ENCODE data around the gene PIGR. TPM values are rescaled to one million over a fixed set of nuclear protein-coding genes. Genes with fewer than 3 reads are reported as not detected.

Gene PIGR
- total and polyA plus RNA-seq, 10 of the 15 experiments (the other 5 are each of a cell fraction or from before 2014, with no cell fraction given) = 0.96 to 7.6 (median 1.8) TPM

DNA sequence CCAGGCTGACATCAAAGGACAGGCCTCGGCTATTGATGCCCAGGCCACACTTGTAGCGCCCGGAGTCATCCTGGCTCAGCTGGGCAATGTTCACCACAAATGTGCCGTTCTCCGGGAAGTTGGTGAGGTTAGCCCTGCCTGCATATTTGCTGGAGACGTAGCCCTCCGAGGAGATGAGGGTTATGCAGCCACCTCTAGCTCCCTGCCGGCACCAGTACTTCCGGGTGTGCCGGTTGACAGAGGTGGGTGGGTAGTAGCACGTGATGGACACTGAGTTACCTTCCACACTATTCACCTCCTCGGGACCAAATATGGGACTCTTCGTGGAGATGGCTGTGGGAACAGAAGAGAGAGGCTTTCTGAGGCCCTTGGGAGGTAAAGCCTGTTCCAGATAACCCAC is 7.1 kb downstream of the PIGR start:
- ChIA-PET CTCF (interaction anchor here (0.9 to 10.4 kb wide), 7 partner anchors 8 to 41 kb away, joined by 3 to 314 read pairs (median 5); no protein-coding TSS in a partner anchor), RAD21 (ENCODE audit: unreplicated experiment) (interaction anchor here (1.6 kb wide), 1 partner anchor 43 kb away, joined by 3 read pairs; no protein-coding TSS in a partner anchor), POLR2A (interaction anchor here (1.2 to 1.3 kb wide), 2 partner anchors 9 to 13 kb away, joined by 3 to 4 read pairs; no protein-coding TSS in a partner anchor), SMC1A (ENCODE audit: uncharacterized antibody, unreplicated experiment) (interaction anchor here (1.0 to 1.5 kb wide), 5 partner anchors 27 to 74 kb away, joined by 3 to 6 read pairs (median 3); partner anchors contain the start of genes FCAMR and IL20)
- in situ Hi-C loops (cut with MboI) = no loop called here
- BruUV-seq (replicated peaks) = no TSS peak
- Histone ChIP-seq H3K36me3 (ENCODE audit: control insufficient read depth in 2 of 2, insufficient read depth in 2 of 2, low read length in 1 of 2) (no peaks in the 10 kb centered on the region), H2AFZ (ENCODE audit: control insufficient read depth, low read depth, low read length) (no peak overlapping the region), H3K27me3 (replicated peaks in 1 of 2; ENCODE audit: control insufficient read depth in 2 of 2, insufficient read depth in 2 of 2, low read length in 1 of 2) (no peaks in the 10 kb centered on the region), H3K4me1 (ENCODE audit: control insufficient read depth, insufficient read depth, low read length) (no peaks in the 10 kb centered on the region), H3K79me2 (ENCODE audit: control insufficient read depth, insufficient read depth, low read length) (no peaks in the 10 kb centered on the region), H3K9ac (ENCODE audit: control insufficient read depth, insufficient read depth, low read length) (no peak overlapping the region), H3K4me3 (no peak overlapping the region), H3K27ac (ENCODE audit: control insufficient read depth, insufficient read depth) (no peak overlapping the region), H3K9me3 (replicated peaks; ENCODE audit: control insufficient read depth, insufficient read depth, low read length) (no peaks in the 10 kb centered on the region), H4K20me1 (ENCODE audit: control insufficient read depth, insufficient read depth) (no peaks in the 10 kb centered on the region), H3K4me2 (ENCODE audit: control insufficient read depth, insufficient read depth) (no peak overlapping the region)
- ATAC-seq (no peak), FAIRE-seq (no peak), DNase-seq (ENCODE audit: low read depth, low spot score) (no peak)
- intact Hi-C loops (cut with micrococcal nuclease; ENCODE audit: unreplicated experiment) = no loop called here
- TF ChIP-seq TARDBP (IDR thresholded peaks at IDR 0.05; ENCODE audit: borderline replicate concordance) = no peak
- no peak for TF ChIP-seq TCF12 (IDR thresholded peaks at IDR 0.05; ENCODE audit: low read depth, low read length)
- TF ChIP-seq DPF2 (IDR thresholded peaks at IDR 0.05) = no peak
- TF ChIP-seq, protein P1, sequence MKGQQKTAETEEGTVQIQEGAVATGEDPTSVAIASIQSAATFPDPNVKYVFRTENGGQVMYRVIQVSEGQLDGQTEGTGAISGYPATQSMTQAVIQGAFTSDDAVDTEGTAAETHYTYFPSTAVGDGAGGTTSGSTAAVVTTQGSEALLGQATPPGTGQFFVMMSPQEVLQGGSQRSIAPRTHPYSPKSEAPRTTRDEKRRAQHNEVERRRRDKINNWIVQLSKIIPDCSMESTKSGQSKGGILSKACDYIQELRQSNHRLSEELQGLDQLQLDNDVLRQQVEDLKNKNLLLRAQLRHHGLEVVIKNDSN (IDR thresholded peaks at IDR 0.05; ENCODE audit: borderline replicate concordance, extremely low read length, insufficient read depth, low read depth, low read length) = no peak
- 79% methylated on average over 13 of the region's 13 CpGs for WGBS (ENCODE audit: insufficient coverage, insufficient replicate concordance, low lambda C conversion rate, missing lambda C conversion rate)

DNA sequence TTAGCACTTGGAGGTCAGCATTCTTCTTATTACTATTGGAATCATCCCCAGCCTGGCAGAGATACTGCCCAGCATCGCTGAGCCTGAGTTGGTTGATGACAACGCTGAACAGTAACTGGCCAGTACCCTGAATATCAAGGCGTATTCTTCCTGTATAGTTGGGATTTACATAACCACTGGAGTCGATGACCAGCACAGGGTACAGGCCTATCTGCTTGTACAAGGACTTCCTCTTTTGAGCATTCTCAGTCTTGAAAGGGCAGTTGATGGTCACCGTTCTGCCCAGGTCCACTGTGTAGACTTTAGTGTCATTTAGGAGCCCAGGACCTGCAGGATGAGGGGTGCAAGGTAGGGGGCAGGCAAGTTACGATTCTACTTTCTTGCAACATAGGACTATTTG is 8.8 kb downstream of the PIGR start:
- Histone ChIP-seq H2AFZ (ENCODE audit: control insufficient read depth, low read depth, low read length) (no peak overlapping the region), H4K20me1 (ENCODE audit: control insufficient read depth, insufficient read depth) (no peaks in the 10 kb centered on the region), H3K4me1 (ENCODE audit: control insufficient read depth, insufficient read depth, low read length) (peaks cover 8% of the 10 kb centered on the region), H3K4me2 (ENCODE audit: control insufficient read depth, insufficient read depth) (no peak overlapping the region), H3K4me3 (no peak overlapping the region), H3K9ac (ENCODE audit: control insufficient read depth, insufficient read depth, low read length) (no peak overlapping the region), H3K27me3 (replicated peaks in 1 of 2; ENCODE audit: control insufficient read depth in 2 of 2, insufficient read depth in 2 of 2, low read length in 1 of 2) (no peaks in the 10 kb centered on the region), H3K36me3 (ENCODE audit: control insufficient read depth in 2 of 2, insufficient read depth in 2 of 2, low read length in 1 of 2) (no peaks in the 10 kb centered on the region), H3K9me3 (replicated peaks; ENCODE audit: control insufficient read depth, insufficient read depth, low read length) (no peaks in the 10 kb centered on the region), H3K79me2 (ENCODE audit: control insufficient read depth, insufficient read depth, low read length) (no peaks in the 10 kb centered on the region), H3K27ac (ENCODE audit: control insufficient read depth, insufficient read depth) (no peak overlapping the region)
- FAIRE-seq = no peak
- POLR2A ChIA-PET = interaction anchor here (13.3 kb wide), 1 partner anchor 21 kb away, joined by 222 read pairs; the partner anchor contains the start of gene FCMR
- TF ChIP-seq JUNB (IDR thresholded peaks at IDR 0.05) (no peak), ZBTB11 (CRISPR knock-in tag; IDR thresholded peaks at IDR 0.05) (no peak), CBFB (IDR thresholded peaks at IDR 0.05; ENCODE audit: low read depth) (no peak), IKZF2 (IDR thresholded peaks at IDR 0.05) (no peak), SPI1 (IDR thresholded peaks at IDR 0.05; ENCODE audit: borderline replicate concordance, insufficient read depth, low read depth, low read length) (peak; percentile 56; the same call in 1 of the 2 replicates), RCOR1 (conservative IDR thresholded peaks at IDR 0.05; ENCODE audit: low read depth, low read length) (no peak)
- DNase-seq (ENCODE audit: low read depth, low spot score) = no peak
- in situ Hi-C loops (cut with MboI) = no loop called here
- no TSS peak for BruUV-seq (replicated peaks)
- 66% methylated on average over 6 of the region's 6 CpGs for whole genome bisulfite sequencing (ENCODE audit: insufficient coverage, insufficient replicate concordance, low lambda C conversion rate, missing lambda C conversion rate)
- SMC1A ChIA-PET (ENCODE audit: uncharacterized antibody, unreplicated experiment) = interaction anchor here (1.4 to 8.5 kb wide), 2 partner anchors 29 to 46 kb away, joined by 3 to 148 read pairs; no protein-coding TSS in a partner anchor
- RAD21 ChIA-PET (ENCODE audit: unreplicated experiment) = interaction anchor here (0.6 to 13.5 kb wide), 4 partner anchors 20 to 203 kb away, joined by 3 to 371 read pairs (median 98); partner anchors contain the start of gene FCMR
- CTCF ChIA-PET = interaction anchor here (0.6 to 13.5 kb wide), 6 partner anchors 17 to 130 kb away, joined by 3 to 643 read pairs (median 128); partner anchors contain the start of genes FCAMR and FCMR
- intact Hi-C loops (cut with micrococcal nuclease; ENCODE audit: unreplicated experiment) = no loop called here
- ATAC-seq = no peak
